ENCODE data around the gene KLHL26.

DNA sequence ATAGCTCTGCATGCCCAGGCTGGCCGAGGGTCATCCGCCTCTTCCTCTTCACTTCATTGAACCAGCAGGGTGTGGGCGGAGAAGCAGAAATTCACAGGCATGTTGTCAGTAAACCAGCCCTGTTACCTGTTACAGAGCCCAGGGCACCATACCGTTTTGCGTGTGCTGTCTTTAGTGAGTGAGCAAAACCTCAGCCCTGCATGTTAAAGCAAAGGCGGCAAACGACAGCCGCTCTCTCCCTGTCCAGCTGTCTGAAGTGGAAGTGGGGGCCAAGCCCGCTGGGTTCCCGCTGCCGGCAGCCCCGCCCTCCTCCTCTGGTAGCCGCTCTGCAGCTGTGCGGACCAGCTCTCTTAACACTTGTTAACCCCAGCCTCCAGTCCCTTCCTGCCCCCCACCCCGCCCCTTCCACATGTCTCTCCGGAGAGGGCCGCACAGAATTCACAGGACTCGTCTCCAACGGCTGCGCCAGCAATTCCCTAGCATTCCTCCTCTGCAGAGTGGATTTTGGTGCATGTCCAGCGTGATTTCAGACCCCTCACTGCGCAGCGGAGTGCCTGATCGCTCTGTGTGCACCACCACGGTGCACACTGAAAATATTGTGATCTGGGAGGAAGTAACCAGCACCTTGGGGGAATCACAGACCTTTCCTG, 12.7 kb downstream of the KLHL26 start:
- TF ChIP-seq, protein P1, sequence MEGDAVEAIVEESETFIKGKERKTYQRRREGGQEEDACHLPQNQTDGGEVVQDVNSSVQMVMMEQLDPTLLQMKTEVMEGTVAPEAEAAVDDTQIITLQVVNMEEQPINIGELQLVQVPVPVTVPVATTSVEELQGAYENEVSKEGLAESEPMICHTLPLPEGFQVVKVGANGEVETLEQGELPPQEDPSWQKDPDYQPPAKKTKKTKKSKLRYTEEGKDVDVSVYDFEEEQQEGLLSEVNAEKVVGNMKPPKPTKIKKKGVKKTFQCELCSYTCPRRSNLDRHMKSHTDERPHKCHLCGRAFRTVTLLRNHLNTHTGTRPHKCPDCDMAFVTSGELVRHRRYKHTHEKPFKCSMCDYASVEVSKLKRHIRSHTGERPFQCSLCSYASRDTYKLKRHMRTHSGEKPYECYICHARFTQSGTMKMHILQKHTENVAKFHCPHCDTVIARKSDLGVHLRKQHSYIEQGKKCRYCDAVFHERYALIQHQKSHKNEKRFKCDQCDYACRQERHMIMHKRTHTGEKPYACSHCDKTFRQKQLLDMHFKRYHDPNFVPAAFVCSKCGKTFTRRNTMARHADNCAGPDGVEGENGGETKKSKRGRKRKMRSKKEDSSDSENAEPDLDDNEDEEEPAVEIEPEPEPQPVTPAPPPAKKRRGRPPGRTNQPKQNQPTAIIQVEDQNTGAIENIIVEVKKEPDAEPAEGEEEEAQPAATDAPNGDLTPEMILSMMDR (IDR thresholded peaks at IDR 0.05; ENCODE audit: low read length): no peak
- TF ChIP-seq EZH2 (optimal IDR thresholded peaks at IDR 0.05; ENCODE audit: low read depth, low read length): no peak

All from MM.1S (cell line).